ENCODE data around the gene VEGFB. TPM values are rescaled to one million over a fixed set of nuclear protein-coding genes. Genes with fewer than 3 reads are reported as not detected.

The VEGFB gene
- total and polyA plus RNA-seq, 2 donors (not counting 3 experiments of a cell fraction or from before 2014, with no cell fraction given), result 19.3 to 98.1 TPM

- POLR2A ChIA-PET, result no interaction called here
- Histone ChIP-seq H3K4me3 (replicated peaks in 1 of 3; ENCODE audit: insufficient read depth in 1 of 3, low read depth in 1 of 3, low read length in 3 of 3) (no peak overlapping the region), H2AFZ (ENCODE audit: low read depth, low read length) (no peak overlapping the region), H3K27me3 (ENCODE audit: control insufficient read depth in 2 of 2, insufficient read depth in 2 of 2, low read length in 2 of 2) (no peaks in the 10 kb centered on the region), H3K4me1 (ENCODE audit: control insufficient read depth, extremely low read depth, insufficient read depth, low read length) (peaks cover 46% of the 10 kb centered on the region), H4K20me1 (replicated peaks; ENCODE audit: control insufficient read depth, extremely low read depth, insufficient read depth, low read length) (no peaks in the 10 kb centered on the region), H3K9me1 (replicated peaks; ENCODE audit: control insufficient read depth, extremely low read depth, insufficient read depth, low read length) (no peaks in the 10 kb centered on the region), H3K9me3 (replicated peaks; ENCODE audit: control insufficient read depth, insufficient read depth, low read length) (no peaks in the 10 kb centered on the region), H3K4me2 (ENCODE audit: insufficient read depth, low read length) (no peak overlapping the region), H3K36me3 (ENCODE audit: control insufficient read depth in 2 of 2, extremely low read depth in 1 of 2, insufficient read depth in 2 of 2, low read length in 2 of 2) (peaks cover 10 to 27% of the 10 kb centered on the region in 2 experiments), H3K9ac (replicated peaks; ENCODE audit: extremely low read depth, insufficient read depth, low read length) (no peak overlapping the region), H3K79me2 (ENCODE audit: control insufficient read depth, insufficient read depth, low read length) (no peaks in the 10 kb centered on the region), H3K27ac (ENCODE audit: insufficient read depth, low read depth, low read length) (no peak overlapping the region)
- TF ChIP-seq POLR2AphosphoS5 (IDR thresholded peaks at IDR 0.05; ENCODE audit: insufficient read depth, low read depth, low read length), result no peak
- TF ChIP-seq FOS (IDR thresholded peaks at IDR 0.05; ENCODE audit: borderline replicate concordance, insufficient read depth, low read length), result no peak
- DNase-seq (ENCODE audit: low read depth, low spot score) (no peak), FAIRE-seq (no peak)
- BruUV-seq (replicated peaks), result no TSS peak
- intact Hi-C loops (cut with micrococcal nuclease) (no loop called here), dilution Hi-C loops (cut with MboI; ENCODE audit: extremely low pct_ligation_motif_present, low sequenced_read_pairs) (no loop called here)
- CTCF ChIA-PET, result interaction anchor here (0.9 to 2.7 kb wide), 5 partner anchors 13 to 91 kb away, joined by 3 to 24 read pairs (median 5); partner anchors contain the start of genes CATSPERZ and PLCB3
Measured at GRCh38 chr11:64264371-64264852, 30.0 kb downstream of the VEGFB start.

DNA sequence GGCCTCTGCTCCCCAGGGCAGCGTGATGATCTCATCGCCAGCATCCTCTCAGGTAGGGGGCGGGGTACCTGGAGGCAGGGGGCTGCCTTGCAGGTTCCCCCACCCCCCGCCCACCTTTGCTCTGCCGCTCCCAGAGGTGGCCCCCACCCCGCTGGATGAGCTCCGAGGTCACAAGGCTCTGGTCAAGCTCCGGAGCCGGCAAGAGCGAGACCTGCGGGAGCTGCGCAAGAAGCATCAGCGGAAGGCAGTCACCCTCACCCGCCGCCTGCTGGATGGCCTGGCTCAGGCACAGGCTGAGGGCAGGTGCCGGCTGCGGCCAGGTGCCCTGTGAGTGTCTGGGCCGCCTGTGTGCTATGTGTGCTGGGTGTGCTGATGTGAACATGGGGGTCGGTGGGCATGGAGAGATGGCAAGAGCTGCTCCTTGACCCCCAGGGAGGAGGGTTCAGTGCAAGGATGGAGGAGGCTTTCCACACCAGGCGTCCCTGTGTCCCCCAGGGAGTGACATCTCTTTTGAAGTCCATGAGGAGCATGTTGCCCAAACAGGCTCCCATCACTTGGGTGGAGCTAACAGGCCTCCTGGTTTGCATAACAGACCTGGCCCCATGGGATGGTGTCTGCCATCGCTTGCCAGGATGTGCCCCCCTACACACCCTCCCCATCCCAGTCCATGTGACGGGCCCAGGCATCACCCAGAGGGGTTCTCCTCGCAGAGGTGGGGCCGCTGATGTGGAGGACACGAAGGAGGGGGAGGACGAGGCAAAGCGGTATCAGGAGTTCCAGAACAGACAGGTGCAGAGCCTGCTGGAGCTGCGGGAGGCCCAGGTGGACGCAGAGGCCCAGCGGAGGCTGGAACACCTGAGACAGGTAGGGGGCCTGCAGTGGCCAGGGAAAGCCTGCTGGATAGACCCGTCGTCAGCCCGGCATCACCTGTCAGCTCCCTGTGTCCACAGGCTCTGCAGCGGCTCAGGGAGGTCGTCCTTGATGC is 31.1 kb downstream of the VEGFB start:
- dilution Hi-C loops (cut with MboI; ENCODE audit: extremely low pct_ligation_motif_present, low sequenced_read_pairs), result no loop called here
- Histone ChIP-seq H3K4me1 (ENCODE audit: control insufficient read depth, extremely low read depth, insufficient read depth, low read length) (peaks cover 49% of the 10 kb centered on the region), H2AFZ (ENCODE audit: low read depth, low read length) (no peak overlapping the region), H3K9me3 (replicated peaks; ENCODE audit: control insufficient read depth, insufficient read depth, low read length) (no peaks in the 10 kb centered on the region), H3K27ac (ENCODE audit: insufficient read depth, low read depth, low read length) (no peak overlapping the region), H3K4me3 (replicated peaks in 1 of 3; ENCODE audit: insufficient read depth in 1 of 3, low read depth in 1 of 3, low read length in 3 of 3) (no peak overlapping the region), H3K36me3 (ENCODE audit: control insufficient read depth in 2 of 2, extremely low read depth in 1 of 2, insufficient read depth in 2 of 2, low read length in 2 of 2) (peaks cover 4 to 19% of the 10 kb centered on the region in 2 experiments), H3K9ac (replicated peaks; ENCODE audit: extremely low read depth, insufficient read depth, low read length) (no peak overlapping the region), H3K79me2 (ENCODE audit: control insufficient read depth, insufficient read depth, low read length) (no peaks in the 10 kb centered on the region), H3K9me1 (replicated peaks; ENCODE audit: control insufficient read depth, extremely low read depth, insufficient read depth, low read length) (no peaks in the 10 kb centered on the region), H3K27me3 (ENCODE audit: control insufficient read depth in 2 of 2, insufficient read depth in 2 of 2, low read length in 2 of 2) (no peaks in the 10 kb centered on the region), H3K4me2 (ENCODE audit: insufficient read depth, low read length) (no peak overlapping the region), H4K20me1 (replicated peaks; ENCODE audit: control insufficient read depth, extremely low read depth, insufficient read depth, low read length) (no peaks in the 10 kb centered on the region)
- TF ChIP-seq POLR2A (IDR thresholded peaks at IDR 0.05; ENCODE audit: low read depth, low read length) (no peak), GATA2 (IDR thresholded peaks at IDR 0.05; ENCODE audit: insufficient read depth, insufficient read length, low read depth, low read length) (no peak), MYC (IDR thresholded peaks at IDR 0.05; ENCODE audit: low read depth, low read length) (no peak), FOS (IDR thresholded peaks at IDR 0.05; ENCODE audit: borderline replicate concordance, insufficient read depth, low read length) (no peak), POLR2AphosphoS5 (IDR thresholded peaks at IDR 0.05; ENCODE audit: insufficient read depth, low read depth, low read length) (no peak), JUN (IDR thresholded peaks at IDR 0.05; ENCODE audit: borderline replicate concordance, insufficient read depth, insufficient read length, low read depth) (no peak), CTCF (IDR thresholded peaks at IDR 0.05; ENCODE audit: extremely low read depth in 1 of 2, insufficient read depth in 1 of 2, low read depth in 1 of 2, low read length in 2 of 2) (no peak), EZH2 (IDR thresholded peaks at IDR 0.05; ENCODE audit: borderline replicate concordance, low read depth, low read length, severe bottlenecking) (no peak)
- TF ChIP-seq, protein P1, sequence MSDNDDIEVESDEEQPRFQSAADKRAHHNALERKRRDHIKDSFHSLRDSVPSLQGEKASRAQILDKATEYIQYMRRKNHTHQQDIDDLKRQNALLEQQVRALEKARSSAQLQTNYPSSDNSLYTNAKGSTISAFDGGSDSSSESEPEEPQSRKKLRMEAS (IDR thresholded peaks at IDR 0.05; ENCODE audit: insufficient read depth, insufficient read length), result no peak
- BruUV-seq (replicated peaks), result no TSS peak
- CTCF ChIA-PET, result interaction anchor here (0.9 to 4.8 kb wide), 6 partner anchors 14 to 90 kb away, joined by 3 to 57 read pairs (median 4); partner anchors contain the start of genes BAD, CATSPERZ and PLCB3
- POLR2A ChIA-PET, result no interaction called here
- intact Hi-C loops (cut with micrococcal nuclease), result no loop called here
- FAIRE-seq (no peak), DNase-seq (ENCODE audit: low read depth, low spot score) (no peak)
